K562 (cell line): Measurements from ENCODE around the gene SYNGR1. TPM values are rescaled to one million over a fixed set of nuclear protein-coding genes. Genes with fewer than 3 reads are reported as not detected.

Experiments used
- ATAC-seq: fragments of 200-7000 bp; cut with Tn5 transposase; 3 replicates; pipeline ENCODE4 v1.9.1; 2020; ENCODE audit warnings: moderate library complexity
- BruUV-seq: library from RNA; stranded (reverse); fragments of 400-500 nt; replicated peaks from 2 replicates; lab custom pipeline; 2021; lab: Mats Ljungman, UMichigan
- CTCF ChIA-PET: fragments of 300-600 bp; formaldehyde crosslinking; extraction: SDS; loops from one replicate; lab custom pipeline; 2021; ENCODE audit warnings: low intra/inter-chr PET ratio; lab: Yijun Ruan, JAX
- POLR2A ChIA-PET: fragments of 300-600, 350-650 bp; sonication (Branson Sonifier 250); formaldehyde crosslinking; extraction: SDS; loops from one replicate; lab custom pipeline; 2021; ENCODE audit warnings: antibody characterized with exemption, inconsistent platforms; lab: Yijun Ruan, JAX
- DNase-seq, 4 experiments: peaks; one replicate each; pipeline versions ENCODE4 v3.0.0 to v3.0.0-alpha.2; 2011 to 2018; ENCODE audit warnings: low spot score in 3 of 4, mixed read lengths in 3 of 4; ENCODE audit errors: extremely low read depth in 1 of 4
- FAIRE-seq: peaks from 2 replicates; lab custom pipeline; 2011; peaks lifted over from hg19 to GRCh38; lab: Jason Lieb, UNC
- H2AFZ ChIP-seq: 2 replicates; pipeline ENCODE4 v1.6.0; 2011; ENCODE audit warnings: low read depth, low read length, control low read depth, inconsistent platforms
- H3K27ac ChIP-seq: fragments of 200-600 bp; 3 replicates; pipeline ENCODE4 v1.8.0; 2011; ENCODE audit warnings: low read depth, mild to moderate bottlenecking, control low read depth, inconsistent platforms, low read length, moderate library complexity, mixed read lengths; ENCODE audit errors: extremely low read depth
- H3K27me3 ChIP-seq, 2 experiments: fragments of 300-600 bp in 1 of 2; 2 replicates in 1 of 2; 3 replicates in 1 of 2; pipeline versions ENCODE4 v1.6.0 to v1.8.0; 2011; ENCODE audit warnings: inconsistent platforms in 2 of 2, low read length in 2 of 2, mild to moderate bottlenecking in 1 of 2, mixed read lengths in 1 of 2, moderate library complexity in 1 of 2; ENCODE audit not compliant: control insufficient read depth in 2 of 2, insufficient read depth in 2 of 2
- H3K36me3 ChIP-seq: fragments of 300-600 bp; 3 replicates; pipeline ENCODE4 v1.8.0; 2011; ENCODE audit warnings: mild to moderate bottlenecking, low read length, inconsistent platforms; ENCODE audit not compliant: control insufficient read depth, insufficient read depth
- H3K4me1 ChIP-seq, 2 experiments: fragments of 200-600 bp in 1 of 2; replicated peaks in 1 of 2; 2 replicates in 1 of 2; 3 replicates in 1 of 2; pipeline versions ENCODE4 v1.5.1 to v1.8.0; 2011; ENCODE audit warnings: inconsistent platforms in 2 of 2, low read length in 2 of 2, mild to moderate bottlenecking in 1 of 2, mixed read lengths in 1 of 2, moderate library complexity in 1 of 2; ENCODE audit not compliant: control insufficient read depth in 2 of 2, insufficient read depth in 2 of 2
- H3K4me2 ChIP-seq: 2 replicates; pipeline ENCODE4 v1.6.1; 2011; ENCODE audit warnings: low read length, control low read depth, inconsistent platforms, mixed read lengths; ENCODE audit not compliant: insufficient read depth
- H3K4me3 ChIP-seq: fragments of 200-600 bp; sonication (generic), shearing (Covaris generic); 2 replicates; pipeline ENCODE4 v1.5.1; 2016; ENCODE audit warnings: control low read depth, inconsistent platforms
- H3K79me2 ChIP-seq: fragments of 200-600 bp; 3 replicates; pipeline ENCODE4 v1.8.0; 2011; ENCODE audit warnings: low read length, inconsistent platforms; ENCODE audit not compliant: control insufficient read depth, insufficient read depth
- H3K9ac ChIP-seq, 2 experiments: 2 replicates each; pipeline versions ENCODE4 v1.6.0 to v1.6.1; 2011; ENCODE audit warnings: low read depth in 2 of 2, low read length in 2 of 2, control low read depth in 1 of 2, inconsistent platforms in 1 of 2, mild to moderate bottlenecking in 1 of 2, mixed read lengths in 1 of 2; ENCODE audit not compliant: insufficient read depth in 1 of 2
- H3K9me1 ChIP-seq: one replicate; pipeline ENCODE4 v1.6.0; 2011; ENCODE audit warnings: inconsistent platforms, mild to moderate bottlenecking, low read length, moderate library complexity; ENCODE audit not compliant: control insufficient read depth, insufficient read depth
- H3K9me3 ChIP-seq: replicated peaks from 2 replicates; pipeline ENCODE4 v1.5.1; 2011; ENCODE audit warnings: low read depth, low read length, inconsistent platforms; ENCODE audit not compliant: control insufficient read depth, insufficient read depth
- H4K20me1 ChIP-seq: replicated peaks from 2 replicates; pipeline ENCODE4 v1.6.1; 2011; ENCODE audit warnings: low read length, inconsistent platforms, mixed read lengths; ENCODE audit not compliant: control insufficient read depth, insufficient read depth
- CREB5 ChIP-seq: fragments of 250-450 bp; sonication (Bioruptor Pico); IDR thresholded peaks from 2 replicates; pipeline ENCODE4 v1.5.0; 2020; ENCODE audit warnings: mild to moderate bottlenecking
- HDGF ChIP-seq: fragments of 450-650 bp; IDR thresholded peaks from 2 replicates; pipeline ENCODE4 v1.6.1; 2016
- ILF3 ChIP-seq: fragments of 450-650 bp; IDR thresholded peaks from 2 replicates; pipeline ENCODE4 v1.6.1; 2018; ENCODE audit warnings: antibody characterized with exemption, mild to moderate bottlenecking, moderate library complexity, borderline replicate concordance
- L3MBTL2 ChIP-seq: fragments of 450-650 bp; IDR thresholded peaks from 2 replicates; pipeline ENCODE4 v1.6.1; 2016; ENCODE audit warnings: mild to moderate bottlenecking, moderate library complexity
- MYNN ChIP-seq, 2 experiments: sonication (generic); formaldehyde crosslinking in 1 of 2; IDR thresholded peaks; 2 replicates each; pipeline versions ENCODE4 v1.5.0 to v1.6.1; 2016 to 2020; ENCODE audit warnings: antibody characterized with exemption in 1 of 2, missing genetic modification reagents in 1 of 2
- NCOR1 ChIP-seq: fragments of 450-650 bp; IDR thresholded peaks from 2 replicates; pipeline ENCODE4 v1.6.1; 2016; ENCODE audit warnings: mild to moderate bottlenecking, moderate library complexity
- RBFOX2 ChIP-seq: fragments of 200-400 bp; formaldehyde crosslinking; IDR thresholded peaks from 2 replicates; pipeline ENCODE4 v1.6.1; 2017; ENCODE audit warnings: low read depth, mild to moderate bottlenecking, low read length, moderate library complexity
- SIN3A ChIP-seq, 2 experiments: fragments of 150-350 bp in 1 of 2; IDR thresholded peaks; 2 replicates each; pipeline ENCODE4 v1.6.1; 2011 to 2016; ENCODE audit warnings: borderline replicate concordance in 2 of 2, low read depth in 2 of 2, low read length in 2 of 2, mild to moderate bottlenecking in 2 of 2, moderate library complexity in 2 of 2; ENCODE audit not compliant: control insufficient read depth in 1 of 2
- SMARCA5 ChIP-seq: fragments of 450-650 bp; IDR thresholded peaks from 2 replicates; pipeline ENCODE4 v1.6.1; 2016
- TRIM24 ChIP-seq, 2 experiments: fragments of 450-650 bp; IDR thresholded peaks; 2 replicates each; pipeline ENCODE4 v1.6.1; 2016
- YY1 ChIP-seq, 3 experiments: IDR thresholded peaks; 2 replicates each; pipeline ENCODE4 v1.6.1; 2011; ENCODE audit warnings: low read length in 2 of 3, mild to moderate bottlenecking in 2 of 3, moderate library complexity in 2 of 3, borderline replicate concordance in 1 of 3, control low read depth in 1 of 3, low read depth in 1 of 3; ENCODE audit not compliant: insufficient read depth in 3 of 3, insufficient replicate concordance in 2 of 3, control insufficient read depth in 1 of 3, insufficient read length in 1 of 3; ENCODE audit errors: extremely low read depth in 1 of 3
- ZBTB7A ChIP-seq: IDR thresholded peaks from 2 replicates; pipeline ENCODE4 v1.6.1; 2011; ENCODE audit warnings: low read depth, mild to moderate bottlenecking, low read length, moderate library complexity, borderline replicate concordance; ENCODE audit not compliant: control insufficient read depth
- ZNF75A ChIP-seq: fragments of 450-650 bp; formaldehyde crosslinking; IDR thresholded peaks from 2 replicates; pipeline ENCODE4 v1.4.0; 2020; ENCODE audit warnings: mild to moderate bottlenecking
- WGBS: fragments of 100-300 bp; shearing (Covaris generic); methylation state at CpG from one replicate; pipeline ENCODE4 v1.1.6; 2016; ENCODE audit warnings: low coverage, mixed read lengths; ENCODE audit not compliant: insufficient coverage; ENCODE audit errors: missing lambda C conversion rate; 5-methylcytosine and 5-hydroxymethylcytosine counted together
- in situ Hi-C: fragments of 300-500 bp; cut with MboI; formaldehyde crosslinking; loops from 4 replicates; pipeline ENCODE4 v1.15.0; 2018; ENCODE audit warnings: inconsistent platforms, mixed read lengths
- intact Hi-C: fragments of 100-400 bp; cut with micrococcal nuclease; formaldehyde crosslinking; loops from 2 replicates; pipeline ENCODE4 v1.14.2; 2022
- polyA plus RNA-seq, 8 experiments: library from polyadenylated mRNA; depleted of rRNA in 4 of 8; stranded (reverse) in 5 of 8; unstranded in 3 of 8; fragments of >200 nt; fragmentation: Nextera tagmentation in 2 of 8; fragmentation: Illumina TruSeq in 1 of 8; extraction: Ambion mirVana in 2 of 8; extraction: Trizol in 1 of 8; gene quantifications; 2 replicates each; pipeline versions ENCODE4 v1.2.1 to v1.2.3, GENCODE V29; 2011 to 2014; ENCODE audit warnings: inconsistent platforms in 1 of 8, missing spikeins in 1 of 8
- total RNA-seq, 7 experiments: library from RNA; depleted of rRNA in 6 of 7; stranded (reverse); fragments of >200 nt in 6 of 7; fragmentation: Illumina TruSeq in 2 of 7; extraction: Trizol in 2 of 7; gene quantifications; 2 replicates each; pipeline versions ENCODE4 v1.2.1 to v1.2.3, GENCODE V29; 2011 to 2021; ENCODE audit warnings: low replicate concordance in 1 of 7
- TF ChIP-seq, protein P1 (sequence below): sonication (generic); formaldehyde crosslinking; IDR thresholded peaks from 2 replicates; pipeline ENCODE4 v1.8.1; 2023; ENCODE audit warnings: mild to moderate bottlenecking, missing genetic modification reagents, moderate library complexity

SYNGR1 gene
- total and polyA plus RNA-seq, 9 of the 15 experiments (the other 6 are each of a cell fraction or from before 2014, with no cell fraction given), result 1.8 to 15.9 (median 5.5) TPM

DNA sequence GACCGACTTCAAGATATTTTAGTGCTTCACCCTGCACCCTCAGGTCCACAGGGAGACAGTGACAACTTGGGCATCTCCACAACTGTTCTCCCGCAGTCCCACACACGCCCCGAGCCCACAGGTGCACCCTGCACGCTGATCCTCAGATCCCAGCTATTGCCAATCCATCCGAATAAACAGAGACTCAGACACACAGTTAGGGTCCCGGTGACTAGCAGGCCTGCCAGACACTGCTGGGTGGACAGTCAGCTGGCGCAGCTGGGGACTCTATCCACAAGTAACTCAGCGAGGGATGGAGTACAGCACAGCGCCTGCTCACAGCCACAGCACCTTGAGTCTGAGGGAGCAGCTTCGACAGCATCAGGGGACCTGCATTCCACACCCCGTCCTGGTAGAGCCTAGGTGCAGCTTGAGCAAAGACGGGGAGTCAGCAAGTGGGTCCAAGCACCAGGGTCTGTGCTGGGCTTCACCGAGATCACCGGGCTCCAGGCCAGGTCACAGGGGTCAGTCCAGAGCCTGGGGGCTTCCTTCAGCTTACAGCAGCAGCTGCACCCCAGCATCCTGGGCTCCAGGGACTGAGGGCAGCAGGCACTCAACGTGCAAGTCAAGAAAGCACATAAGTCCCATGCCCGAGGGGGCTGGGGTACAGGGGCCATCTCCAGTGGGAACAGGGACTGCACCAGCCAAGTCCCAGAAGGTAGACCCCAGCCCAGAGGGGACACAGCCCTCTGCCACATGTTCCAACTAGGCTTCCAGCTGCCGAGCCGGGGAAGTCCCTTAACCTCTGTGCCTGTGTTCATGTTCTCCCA lies 38.0 kb upstream of the SYNGR1 start:
- ChIA-PET POLR2A (interaction anchor here (0.6 to 3.1 kb wide), 31 partner anchors 8 to 1458 kb away, joined by 3 to 27 read pairs (median 4); partner anchors contain the start of genes RPL3 and SYNGR1), CTCF (interaction anchor here (0.6 kb wide), 1 partner anchor 141 kb away, joined by 3 read pairs; no protein-coding TSS in a partner anchor)
- in situ Hi-C loops, result no loop called here
- Histone ChIP-seq H3K27ac (peak overlapping the region; percentile 61; the same call in 2 of the 3 replicates), H3K27me3 (no peaks in the 10 kb centered on the region), H2AFZ (no peak overlapping the region), H3K79me2 (peaks cover 31% of the 10 kb centered on the region), H4K20me1 (peaks cover 55% of the 10 kb centered on the region), H3K9me1 (peaks cover 3% of the 10 kb centered on the region), H3K4me2 (peak overlapping the region; percentile 63), H3K4me3 (no peak overlapping the region), H3K4me1 (peaks cover 19 to 58% of the 10 kb centered on the region in 2 experiments; a peak in 4 of 5 replicates), H3K9ac (peak overlapping the region in 1 of 2 experiments; percentile 41; a peak in 2 of 4 replicates), H3K36me3 (peaks cover 51% of the 10 kb centered on the region), H3K9me3 (no peaks in the 10 kb centered on the region)
- no peak for FAIRE-seq
- ATAC-seq, result peak; percentile 54
- intact Hi-C loops, result loop anchor here (1.0 kb wide), 1 partner anchor 140 kb away; no protein-coding TSS in a partner anchor
- BruUV-seq, result no TSS peak
- peak in 2 of 4 experiments; percentile 36 to 58 for DNase-seq
- 31% methylated on average over 8 of the region's 19 CpGs for WGBS
- TF ChIP-seq NCOR1 (peak; percentile 12; the same call in 1 of the 2 replicates), SIN3A (IDR thresholded peaks at IDR 0.05; ENCODE audit: borderline replicate concordance in 2 of 2, control insufficient read depth in 1 of 2, low read depth in 2 of 2, low read length in 2 of 2) (peak in 1 of 2 experiments; percentile 77; a peak in 2 of 4 replicates), HDGF (no peak), ZBTB7A (peak; percentile 27; the same call in 1 of the 2 replicates), TRIM24 (IDR thresholded peaks at IDR 0.05) (no peak), YY1 (IDR thresholded peaks at IDR 0.05; ENCODE audit: borderline replicate concordance in 1 of 3, control insufficient read depth in 1 of 3, extremely low read depth in 1 of 3, insufficient read depth in 3 of 3, insufficient read length in 1 of 3, insufficient replicate concordance in 2 of 3, low read depth in 1 of 3, low read length in 2 of 3) (peak in 1 of 3 experiments; percentile 25), CREB5 (CRISPR knock-in tag) (no peak), SMARCA5 (no peak), ILF3 (peak; percentile 58; the same call in 1 of the 2 replicates), ZNF75A (CRISPR knock-in tag) (no peak), L3MBTL2 (no peak), RBFOX2 (peak; percentile 79), MYNN (IDR thresholded peaks at IDR 0.05) (peak; percentile 54), MYNN (CRISPR knock-in tag; IDR thresholded peaks at IDR 0.05) (no peak)
- TF ChIP-seq, protein P1, sequence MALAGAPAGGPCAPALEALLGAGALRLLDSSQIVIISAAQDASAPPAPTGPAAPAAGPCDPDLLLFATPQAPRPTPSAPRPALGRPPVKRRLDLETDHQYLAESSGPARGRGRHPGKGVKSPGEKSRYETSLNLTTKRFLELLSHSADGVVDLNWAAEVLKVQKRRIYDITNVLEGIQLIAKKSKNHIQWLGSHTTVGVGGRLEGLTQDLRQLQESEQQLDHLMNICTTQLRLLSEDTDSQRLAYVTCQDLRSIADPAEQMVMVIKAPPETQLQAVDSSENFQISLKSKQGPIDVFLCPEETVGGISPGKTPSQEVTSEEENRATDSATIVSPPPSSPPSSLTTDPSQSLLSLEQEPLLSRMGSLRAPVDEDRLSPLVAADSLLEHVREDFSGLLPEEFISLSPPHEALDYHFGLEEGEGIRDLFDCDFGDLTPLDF, result peak; percentile 61; the same call in 1 of the 2 replicates
